Neuronal stem cell (in vitro differentiated cells): ENCODE data around the gene TENT4B.

Experiments
- DNase-seq: peaks from one replicate; pipeline ENCODE4 v3.0.0-alpha.2; 2013; ENCODE audit warnings: low spot score
- H2AFZ ChIP-seq: one replicate; pipeline ENCODE4 v1.6.1; 2013; ENCODE audit warnings: mild to moderate bottlenecking, low read length, inconsistent platforms
- H2AK5ac ChIP-seq: 2 replicates; pipeline ENCODE4 v1.6.1; 2013; ENCODE audit warnings: low read depth, mild to moderate bottlenecking, inconsistent platforms, low read length, moderate library complexity, mixed read lengths
- H2BK120ac ChIP-seq: 2 replicates; pipeline ENCODE4 v1.6.1; 2013; ENCODE audit warnings: low read depth, mild to moderate bottlenecking, inconsistent platforms, low read length, moderate library complexity, mixed read lengths
- H2BK12ac ChIP-seq: one replicate; pipeline ENCODE4 v1.6.1; 2013; ENCODE audit warnings: low read length, inconsistent platforms
- H2BK15ac ChIP-seq: 2 replicates; pipeline ENCODE4 v1.6.1; 2013; ENCODE audit warnings: mild to moderate bottlenecking, low read length, inconsistent platforms, mixed read lengths
- H2BK5ac ChIP-seq: one replicate; pipeline ENCODE4 v1.6.1; 2013; ENCODE audit warnings: inconsistent platforms, mild to moderate bottlenecking, low read length, moderate library complexity
- H3K14ac ChIP-seq: one replicate; pipeline ENCODE4 v1.6.1; 2013; ENCODE audit warnings: low read length, inconsistent platforms
- H3K18ac ChIP-seq: 2 replicates; pipeline ENCODE4 v1.6.1; 2013; ENCODE audit warnings: low read length, inconsistent platforms
- H3K23ac ChIP-seq: 2 replicates; pipeline ENCODE4 v1.6.1; 2013; ENCODE audit warnings: low read depth, mild to moderate bottlenecking, mixed read lengths, low read length, inconsistent platforms; ENCODE audit not compliant: poor library complexity
- H3K27ac ChIP-seq: replicated peaks from 3 replicates; pipeline ENCODE4 v1.5.1; 2013; ENCODE audit warnings: low read length, inconsistent platforms
- H3K27me3 ChIP-seq, 3 experiments: 2 replicates each; pipeline ENCODE4 v1.6.1; 2013; ENCODE audit warnings: low read length in 3 of 3, mild to moderate bottlenecking in 2 of 3, inconsistent platforms in 1 of 3, low read depth in 1 of 3, mixed read lengths in 1 of 3, moderate library complexity in 1 of 3; ENCODE audit not compliant: control insufficient read depth in 3 of 3, insufficient read depth in 3 of 3
- H3K36me3 ChIP-seq, 2 donors: replicated peaks in 1 of 2; 2 replicates each; pipeline ENCODE4 v1.6.1; 2013; ENCODE audit warnings: low read length in 2 of 2; ENCODE audit not compliant: control insufficient read depth in 2 of 2, insufficient read depth in 2 of 2
- H3K4ac ChIP-seq: 2 replicates; pipeline ENCODE4 v1.6.1; 2013; ENCODE audit warnings: inconsistent platforms, mild to moderate bottlenecking, low read length, moderate library complexity
- H3K4me1 ChIP-seq, 2 donors: 1 replicate in 1 of 2; 2 replicates in 1 of 2; pipeline ENCODE4 v1.6.1; 2013; ENCODE audit warnings: low read length in 2 of 2, low read depth in 1 of 2; ENCODE audit not compliant: control insufficient read depth in 2 of 2, insufficient read depth in 1 of 2
- H3K4me2 ChIP-seq: one replicate; pipeline ENCODE4 v1.6.1; 2013; ENCODE audit warnings: mild to moderate bottlenecking, low read length, inconsistent platforms; ENCODE audit not compliant: insufficient read depth, poor library complexity, severe bottlenecking
- H3K4me3 ChIP-seq, 2 donors: 2 replicates each; pipeline ENCODE4 v1.5.1; 2013; ENCODE audit warnings: low read length in 2 of 2, mild to moderate bottlenecking in 2 of 2, inconsistent platforms in 1 of 2, moderate library complexity in 1 of 2
- H3K79me1 ChIP-seq: one replicate; pipeline ENCODE4 v1.6.1; 2013; ENCODE audit warnings: low read depth, mild to moderate bottlenecking, inconsistent platforms, low read length, moderate library complexity
- H3K9ac ChIP-seq: one replicate; pipeline ENCODE4 v1.6.1; 2013; ENCODE audit warnings: mild to moderate bottlenecking, low read depth, low read length, inconsistent platforms; ENCODE audit not compliant: poor library complexity
- H3K9me3 ChIP-seq, 2 donors: replicated peaks in 1 of 2; 2 replicates each; pipeline versions ENCODE3 to v1.6.1; 2013; ENCODE audit warnings: low read length in 2 of 2, mild to moderate bottlenecking in 2 of 2, inconsistent platforms in 1 of 2, low read depth in 1 of 2, mixed read lengths in 1 of 2, moderate library complexity in 1 of 2; ENCODE audit not compliant: control insufficient read depth in 2 of 2, insufficient read depth in 1 of 2
- H4K8ac ChIP-seq: one replicate; pipeline ENCODE4 v1.6.1; 2013; ENCODE audit warnings: low read depth, mild to moderate bottlenecking, inconsistent platforms, low read length, moderate library complexity
- H4K91ac ChIP-seq: one replicate; pipeline ENCODE4 v1.6.1; 2013; ENCODE audit warnings: low read length, low read depth, mild to moderate bottlenecking, inconsistent platforms; ENCODE audit not compliant: poor library complexity
- WGBS, 2 donors: extraction: QIAGEN DNeasy Blood & Tissue Kit; methylation state at CpG; one replicate each; pipeline ENCODE4 v1.1.7; 2013; ENCODE audit warnings: missing lambda C conversion rate in 2 of 2, mixed read lengths in 1 of 2; ENCODE audit not compliant: insufficient read length in 2 of 2, insufficient replicate concordance in 1 of 2; ENCODE audit errors: extremely low coverage in 2 of 2; 5-methylcytosine and 5-hydroxymethylcytosine counted together

TENT4B gene

DNA sequence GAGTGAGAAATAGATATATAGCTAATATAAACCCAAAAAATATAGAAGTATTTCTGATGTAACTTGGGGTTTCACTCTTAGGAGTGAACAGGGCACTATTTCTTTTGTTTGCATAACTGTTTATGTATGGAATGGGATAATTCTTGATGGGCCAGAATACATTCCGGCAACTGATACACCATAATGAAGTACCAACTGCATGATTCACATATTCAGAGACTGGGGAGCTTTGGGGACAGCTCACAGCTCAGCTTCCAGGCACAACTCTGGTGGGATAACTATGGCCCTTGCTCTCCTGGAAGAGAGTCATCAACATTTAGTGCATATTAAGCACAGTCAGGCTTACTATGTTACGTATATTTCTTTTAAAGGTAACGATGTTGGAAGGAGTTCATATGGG lies 71.2 kb downstream of the TENT4B start:
- Histone ChIP-seq H3K9me3 (peaks cover 0 to 2% of the 10 kb centered on the region in 2 donors), H2BK12ac (no peak overlapping the region), H3K27ac (no peak overlapping the region), H2BK120ac (no peak overlapping the region), H4K91ac (no peak overlapping the region), H3K18ac (no peak overlapping the region), H2AK5ac (no peak overlapping the region), H2BK15ac (no peak overlapping the region), H3K4me1 (no peaks in the 10 kb centered on the region), H3K4me3 (no peak overlapping the region), H2BK5ac (no peak overlapping the region), H3K36me3 (peaks cover 6 to 53% of the 10 kb centered on the region in 2 donors), H3K4me2 (no peak overlapping the region), H3K4ac (no peak overlapping the region), H3K9ac (no peak overlapping the region), H3K27me3 (no peaks in the 10 kb centered on the region), H3K79me1 (no peaks in the 10 kb centered on the region), H3K14ac (no peak overlapping the region), H4K8ac (no peak overlapping the region), H2AFZ (no peak overlapping the region), H3K23ac (no peak overlapping the region)
- DNase-seq: no peak
- WGBS, 2 donors: no CpG with 5 or more reads among the region's 3 CpGs

DNA sequence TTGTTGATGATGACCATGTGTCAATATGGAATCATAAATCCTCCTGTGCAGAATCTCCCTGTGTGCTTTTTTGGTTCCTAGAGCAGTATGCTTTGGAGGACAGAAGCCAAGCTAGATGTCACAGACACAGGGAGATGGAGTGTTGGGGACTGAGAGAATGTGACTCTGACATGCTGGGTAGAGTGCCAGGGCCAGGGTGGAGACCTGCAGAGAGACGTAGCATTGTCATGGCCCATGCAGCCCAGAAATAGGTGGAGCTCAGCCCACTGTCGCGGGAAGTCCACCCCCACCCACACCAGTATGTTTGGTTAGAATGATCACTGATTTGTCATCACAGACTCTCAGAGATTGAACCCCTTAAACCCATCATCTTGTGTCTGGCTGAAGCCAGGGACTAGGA lies 74.0 kb downstream of the TENT4B start:
- peaks cover 5 to 55% of the 10 kb centered on the region in 2 donors for H3K36me3 ChIP-seq
- no CpG with 5 or more reads among the region's 3 CpGs for WGBS, 2 donors
- H4K8ac ChIP-seq: no peak overlapping the region

DNA sequence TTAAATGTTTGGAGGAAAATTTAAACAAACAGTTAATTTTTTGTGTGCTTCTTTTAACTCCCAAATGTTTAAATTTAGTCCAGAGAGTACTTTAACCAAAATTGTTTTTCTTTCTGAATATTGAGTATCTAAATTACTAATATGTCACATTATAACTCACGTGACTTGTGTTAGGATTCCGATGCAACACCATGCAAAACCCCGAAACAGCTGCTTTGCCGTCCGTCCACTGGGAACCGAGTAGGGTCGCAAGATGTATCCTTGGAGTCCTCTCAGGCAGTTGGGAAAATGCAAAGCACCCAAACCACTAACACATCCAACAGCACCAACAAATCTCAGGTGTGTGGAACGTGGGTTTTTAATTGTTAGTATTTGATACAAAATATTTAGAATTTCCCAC lies 74.6 kb downstream of the TENT4B start:
- H3K27me3 ChIP-seq: no peaks in the 10 kb centered on the region
- H3K9me3 ChIP-seq: peaks cover 0 to 2% of the 10 kb centered on the region in 2 donors
- no peak overlapping the region for H3K4ac ChIP-seq
- no peaks in the 10 kb centered on the region for H3K4me1 ChIP-seq
- no peak overlapping the region for H2BK15ac ChIP-seq
- WGBS, 2 donors: no CpG with 5 or more reads among the region's 8 CpGs
- peaks cover 5 to 55% of the 10 kb centered on the region in 2 donors for H3K36me3 ChIP-seq
- H2BK12ac ChIP-seq: no peak overlapping the region
- H3K23ac ChIP-seq: no peak overlapping the region
- no peak overlapping the region for H3K4me3 ChIP-seq
- no peak overlapping the region for H2BK120ac ChIP-seq
- no peak overlapping the region for H3K9ac ChIP-seq
- H4K8ac ChIP-seq: no peak overlapping the region
- H3K79me1 ChIP-seq: no peaks in the 10 kb centered on the region
- no peak overlapping the region for H2AFZ ChIP-seq
- H3K4me2 ChIP-seq: no peak overlapping the region
- H3K14ac ChIP-seq: no peak overlapping the region
- no peak overlapping the region for H2BK5ac ChIP-seq
- DNase-seq: no peak
- no peak overlapping the region for H3K27ac ChIP-seq
- no peak overlapping the region for H3K18ac ChIP-seq
- no peak overlapping the region for H4K91ac ChIP-seq
- H2AK5ac ChIP-seq: no peak overlapping the region

More for the DNA sequence above, 74.0 kb downstream of the TENT4B start:
- Histone ChIP-seq H3K4me1 (no peaks in the 10 kb centered on the region), H3K18ac (no peak overlapping the region), H2AFZ (no peak overlapping the region), H3K9me3 (peaks cover 0 to 2% of the 10 kb centered on the region in 2 donors), H3K14ac (no peak overlapping the region), H2BK120ac (no peak overlapping the region), H3K23ac (no peak overlapping the region), H2BK5ac (no peak overlapping the region), H4K91ac (no peak overlapping the region), H3K27me3 (no peaks in the 10 kb centered on the region), H3K4ac (no peak overlapping the region), H3K79me1 (no peaks in the 10 kb centered on the region), H3K4me2 (no peak overlapping the region), H2BK12ac (no peak overlapping the region), H3K9ac (no peak overlapping the region), H2BK15ac (no peak overlapping the region), H3K27ac (no peak overlapping the region), H2AK5ac (no peak overlapping the region), H3K4me3 (peak overlapping the region in 1 of 2 donors; percentile 34)
- DNase-seq: no peak

DNA sequence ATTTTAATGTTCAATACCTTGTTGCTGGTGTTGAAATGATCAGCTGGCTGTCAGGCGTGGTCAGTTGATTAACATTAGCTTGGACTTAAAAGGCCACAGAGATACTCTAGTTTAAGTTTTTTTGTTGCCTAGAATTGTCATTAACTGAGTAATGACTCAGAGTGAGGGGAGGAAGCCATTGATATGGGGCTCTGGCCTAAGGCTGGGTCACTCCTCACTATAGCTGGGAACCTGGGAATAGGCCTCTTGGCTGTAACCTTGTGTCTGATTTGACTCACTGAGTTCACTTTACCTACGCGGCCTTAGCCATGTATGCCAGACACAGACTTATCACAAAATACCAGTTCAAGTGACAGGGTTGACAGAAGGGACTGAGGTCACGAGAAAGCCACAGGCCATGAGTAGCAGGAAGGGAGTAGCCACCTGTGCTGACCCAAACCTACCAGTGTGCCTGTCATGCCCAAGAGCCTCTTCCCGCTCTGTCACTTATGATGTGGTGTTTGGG lies 75.3 kb downstream of the TENT4B start:
- Histone ChIP-seq H3K4me1 (no peaks in the 10 kb centered on the region), H2AFZ (no peak overlapping the region), H4K91ac (no peak overlapping the region), H3K36me3 (peaks cover 5 to 55% of the 10 kb centered on the region in 2 donors), H2BK5ac (no peak overlapping the region), H2BK15ac (no peak overlapping the region), H2BK120ac (no peak overlapping the region), H2BK12ac (no peak overlapping the region), H3K27ac (no peak overlapping the region), H3K4me3 (no peak overlapping the region), H4K8ac (no peak overlapping the region), H3K4me2 (no peak overlapping the region), H3K18ac (no peak overlapping the region), H3K79me1 (no peaks in the 10 kb centered on the region), H3K14ac (no peak overlapping the region), H2AK5ac (no peak overlapping the region), H3K9ac (no peak overlapping the region), H3K9me3 (peaks cover 0 to 2% of the 10 kb centered on the region in 2 donors), H3K23ac (no peak overlapping the region), H3K27me3 (no peaks in the 10 kb centered on the region), H3K4ac (no peak overlapping the region)
- no CpG with 5 or more reads among the region's 5 CpGs for WGBS, 2 donors
- DNase-seq: no peak
